Endothelial cell of umbilical vein (primary cell): ENCODE data around the gene PHC3. TPM values are rescaled to one million over a fixed set of nuclear protein-coding genes. Genes with fewer than 3 reads are reported as not detected.

Experiments
- BruUV-seq: library from RNA; stranded (reverse); fragments of 400-500 nt; replicated peaks from 2 replicates; lab custom pipeline; 2021; lab: Mats Ljungman, UMichigan
- CTCF ChIA-PET: fragments of 300-600, 350-600 bp; sonication (Branson Sonifier 250); formaldehyde crosslinking; loops from one replicate; lab custom pipeline; 2021; ENCODE audit warnings: antibody characterized with exemption, inconsistent platforms; lab: Charles Lee
- POLR2A ChIA-PET: fragments of 300-600, 350-600 bp; sonication (Branson Sonifier 250); formaldehyde crosslinking; loops from one replicate; lab custom pipeline; 2021; ENCODE audit warnings: antibody characterized with exemption, inconsistent platforms; lab: Charles Lee
- DNase-seq: peaks from one replicate; pipeline ENCODE4 v3.0.0-alpha.2; 2011; ENCODE audit warnings: low read depth, low spot score
- FAIRE-seq: peaks from 2 replicates; lab custom pipeline; 2011; peaks lifted over from hg19 to GRCh38; lab: Jason Lieb, UNC
- H2AFZ ChIP-seq: 2 replicates; pipeline ENCODE4 v1.6.0; 2012; ENCODE audit warnings: low read depth, low read length, control low read depth, inconsistent platforms
- H3K27ac ChIP-seq: 2 replicates; pipeline ENCODE4 v1.5.1; 2011; ENCODE audit warnings: low read depth, mild to moderate bottlenecking, control low read depth, low read length, moderate library complexity; ENCODE audit not compliant: insufficient read depth
- H3K27me3 ChIP-seq, 2 experiments: 2 replicates each; pipeline versions ENCODE4 v1.6.0 to v1.6.1; 2011; ENCODE audit warnings: low read length in 2 of 2, mixed read lengths in 1 of 2; ENCODE audit not compliant: control insufficient read depth in 2 of 2, insufficient read depth in 2 of 2
- H3K36me3 ChIP-seq, 2 experiments: 2 replicates in 1 of 2; 3 replicates in 1 of 2; pipeline ENCODE4 v1.5.1; 2011; ENCODE audit warnings: low read length in 2 of 2, mild to moderate bottlenecking in 1 of 2, moderate library complexity in 1 of 2; ENCODE audit not compliant: control insufficient read depth in 2 of 2, insufficient read depth in 2 of 2; ENCODE audit errors: extremely low read depth in 1 of 2
- H3K4me1 ChIP-seq: 3 replicates; pipeline ENCODE4 v1.5.1; 2011; ENCODE audit warnings: mild to moderate bottlenecking, low read length; ENCODE audit not compliant: control insufficient read depth, insufficient read depth; ENCODE audit errors: extremely low read depth
- H3K4me2 ChIP-seq: 2 replicates; pipeline ENCODE4 v1.6.1; 2011; ENCODE audit warnings: low read length, control low read depth, mixed read lengths; ENCODE audit not compliant: insufficient read depth
- H3K4me3 ChIP-seq, 3 experiments: fragments of 200-600 bp in 1 of 3; sonication (generic), shearing (Covaris generic) in 1 of 3; replicated peaks in 1 of 3; 2 replicates each; pipeline ENCODE4 v1.5.1; 2011 to 2016; ENCODE audit warnings: control low read depth in 3 of 3, low read length in 3 of 3, mild to moderate bottlenecking in 2 of 3, inconsistent platforms in 1 of 3, low read depth in 1 of 3, moderate library complexity in 1 of 3; ENCODE audit not compliant: insufficient read depth in 1 of 3
- H3K79me2 ChIP-seq: 2 replicates; pipeline ENCODE4 v1.6.0; 2012; ENCODE audit warnings: low read length, inconsistent platforms; ENCODE audit not compliant: control insufficient read depth, insufficient read depth
- H3K9ac ChIP-seq: replicated peaks from 2 replicates; pipeline ENCODE3; 2011; ENCODE audit warnings: low read length, control low read depth; ENCODE audit not compliant: insufficient read depth; ENCODE audit errors: extremely low read depth
- H3K9me1 ChIP-seq: replicated peaks from 3 replicates; pipeline ENCODE4 v1.6.0; 2011; ENCODE audit warnings: mild to moderate bottlenecking, low read length; ENCODE audit not compliant: control insufficient read depth, insufficient read depth; ENCODE audit errors: extremely low read depth
- H3K9me3 ChIP-seq: replicated peaks from 2 replicates; pipeline ENCODE4 v1.5.1; 2012; ENCODE audit warnings: low read length, inconsistent platforms; ENCODE audit not compliant: control insufficient read depth, insufficient read depth
- H4K20me1 ChIP-seq: replicated peaks from 2 replicates; pipeline ENCODE3; 2011; ENCODE audit warnings: mild to moderate bottlenecking, low read length; ENCODE audit not compliant: control insufficient read depth, insufficient read depth; ENCODE audit errors: extremely low read depth
- CTCF ChIP-seq, 2 donors: IDR thresholded peaks; 1 replicate in 1 of 2; 2 replicates in 1 of 2; pipeline ENCODE4 v1.5.1; 2011; ENCODE audit warnings: low read length in 2 of 2, mild to moderate bottlenecking in 2 of 2, moderate library complexity in 2 of 2, control low read depth in 1 of 2, inconsistent platforms in 1 of 2, low read depth in 1 of 2; ENCODE audit not compliant: insufficient read depth in 1 of 2; ENCODE audit errors: extremely low read depth in 1 of 2
- EZH2 ChIP-seq: IDR thresholded peaks from 2 replicates; pipeline ENCODE4 v1.6.1; 2012; ENCODE audit warnings: borderline replicate concordance, low read depth, mild to moderate bottlenecking, moderate library complexity, low read length, inconsistent platforms; ENCODE audit not compliant: severe bottlenecking
- FOS ChIP-seq: IDR thresholded peaks from 2 replicates; pipeline ENCODE4 v1.6.1; 2011; ENCODE audit warnings: mild to moderate bottlenecking, low read length, moderate library complexity, borderline replicate concordance; ENCODE audit not compliant: insufficient read depth
- GATA2 ChIP-seq: IDR thresholded peaks from 2 replicates; pipeline ENCODE4 v1.7.0; 2011; ENCODE audit warnings: low read depth, mild to moderate bottlenecking, moderate library complexity, mixed read lengths, low read length; ENCODE audit not compliant: insufficient read length, insufficient read depth
- JUN ChIP-seq: IDR thresholded peaks from 2 replicates; pipeline ENCODE4 v1.6.1; 2011; ENCODE audit warnings: borderline replicate concordance, low read depth; ENCODE audit not compliant: insufficient read length, insufficient read depth
- MAX ChIP-seq: IDR thresholded peaks from 2 replicates; pipeline ENCODE4 v1.6.1; 2011; ENCODE audit not compliant: insufficient read depth, insufficient read length
- MYC ChIP-seq: IDR thresholded peaks from one replicate; pipeline ENCODE4 v1.6.1; 2011; ENCODE audit warnings: mild to moderate bottlenecking, low read depth, low read length
- POLR2A ChIP-seq: IDR thresholded peaks from 2 replicates; pipeline ENCODE4 v1.6.1; 2012; ENCODE audit warnings: low read depth, mild to moderate bottlenecking, control low read depth, low read length
- POLR2AphosphoS5 ChIP-seq: IDR thresholded peaks from 2 replicates; pipeline ENCODE4 v1.6.1; 2012; ENCODE audit warnings: low read depth, mild to moderate bottlenecking, control low read depth, low read length, moderate library complexity; ENCODE audit not compliant: insufficient read depth
- dilution Hi-C: fragments of 300-500 bp; cut with MboI; formaldehyde crosslinking; loops from one replicate; pipeline ENCODE4 v1.15.0; 2019; ENCODE audit warnings: low sequenced_read_pairs; ENCODE audit not compliant: extremely low pct_ligation_motif_present
- intact Hi-C: fragments of 100-400 bp; cut with micrococcal nuclease; formaldehyde crosslinking; loops from one replicate; pipeline ENCODE4 v1.10.0; 2022
- polyA plus RNA-seq, 4 experiments: library from polyadenylated mRNA; depleted of rRNA in 3 of 4; stranded (reverse) in 3 of 4; unstranded in 1 of 4; fragments of >200 nt; gene quantifications; 2 replicates each; pipeline versions ENCODE4 v1.2.1 to v1.2.3, GENCODE V29; 2011 to 2012; ENCODE audit warnings: missing spikeins in 1 of 4
- total RNA-seq: library from RNA; stranded (reverse); gene quantifications from 2 replicates; pipeline ENCODE4 v1.2.3, GENCODE V29; 2021

PHC3 gene
- total and polyA plus RNA-seq, 2 donors (not counting 3 experiments of a cell fraction or from before 2014, with no cell fraction given), result 35.7 to 45.8 TPM

- Histone ChIP-seq H3K27ac (peak within 1 kb of the TSS; percentile 94), H3K4me1 (peaks cover 12% of the 10 kb centered on the region), H3K4me2 (peak within 1 kb of the TSS; percentile 96), H3K79me2 (peaks cover 19% of the 10 kb centered on the region), H2AFZ (peak within 1 kb of the TSS; percentile 73), H3K9me3 (no peaks in the 10 kb centered on the region), H3K4me3 (peak within 1 kb of the TSS; percentile 27 to 98 (median 89)), H3K9me1 (no peaks in the 10 kb centered on the region), H3K36me3 (no peaks in the 10 kb centered on the region), H4K20me1 (peaks cover 3% of the 10 kb centered on the region), H3K9ac (peak within 1 kb of the TSS; percentile 93), H3K27me3 (no peaks in the 10 kb centered on the region)
- BruUV-seq, result no TSS peak
- ChIA-PET CTCF (interaction anchor here (0.6 to 1.7 kb wide), 5 partner anchors 9 to 104 kb away, joined by 3 to 6 read pairs (median 5); no protein-coding TSS in a partner anchor), POLR2A (interaction anchor here (0.5 kb wide), 1 partner anchor 12 kb away, joined by 4 read pairs; no protein-coding TSS in a partner anchor)
- intact Hi-C loops, result loop anchor here (1.0 to 5.0 kb wide), 2 partner anchors 41 to 135 kb away; partner anchors contain the start of genes PHC3 and SKIL
- dilution Hi-C loops, result no loop called here
- DNase-seq (peak; percentile 97), FAIRE-seq (peak; percentile 100)
- peak; percentile 64 for TF ChIP-seq POLR2AphosphoS5
- TF ChIP-seq MYC, result no peak
- TF ChIP-seq CTCF (IDR thresholded peaks at IDR 0.05; ENCODE audit: extremely low read depth in 1 of 2, insufficient read depth in 1 of 2, low read depth in 1 of 2, low read length in 2 of 2), result no peak
- no peak for TF ChIP-seq MAX
- peak; percentile 32 for TF ChIP-seq POLR2A
- no peak for TF ChIP-seq FOS
- TF ChIP-seq JUN, result no peak
- TF ChIP-seq GATA2, result no peak
- no peak for TF ChIP-seq EZH2
Measured at GRCh38 chr3:170221924-170222646, 40.6 kb upstream of the PHC3 start, which contains the start of gene PRKCI. Gene PRKCI (plus strand): TSS chr3:170222424. CDS start chr3:170222670, 246 bp downstream.
